ENCODE measurements around the gene MBIP. TPM values are rescaled to one million over a fixed set of nuclear protein-coding genes. Genes with fewer than 3 reads are reported as not detected.

Gene MBIP
- total and polyA plus RNA-seq, 2 experiments from 2014 or later, result 24.4 to 49.7 TPM

GRCh38 chr14:36363704-36364103, 43.3 kb upstream of the MBIP start:
- Histone ChIP-seq H4K20me1 (replicated peaks; ENCODE audit: insufficient read depth) (no peaks in the 10 kb centered on the region), H3K4me1 (ENCODE audit: insufficient read depth) (no peaks in the 10 kb centered on the region), H3K79me2 (replicated peaks; ENCODE audit: insufficient read depth) (no peaks in the 10 kb centered on the region), H3F3A (replicated peaks; ENCODE audit: low read depth) (no peaks in the 10 kb centered on the region), H2AFZ (peak overlapping the region; percentile 35; the same call in 1 of the 2 replicates), H3K4me2 (no peak overlapping the region), H3K9me2 (ENCODE audit: insufficient read depth) (no peaks in the 10 kb centered on the region), H3K4me3 (no peak overlapping the region), H3K27me3 (ENCODE audit: insufficient read depth) (no peaks in the 10 kb centered on the region), H3K27ac (ENCODE audit: low read depth) (no peak overlapping the region), H3K36me3 (ENCODE audit: insufficient read depth) (no peaks in the 10 kb centered on the region)
- TF ChIP-seq JUNB (IDR thresholded peaks at IDR 0.05; ENCODE audit: unreplicated experiment) (no peak), NANOG (IDR thresholded peaks at IDR 0.05; ENCODE audit: borderline replicate concordance) (no peak), STAT1 (IDR thresholded peaks at IDR 0.05; ENCODE audit: unreplicated experiment) (no peak), EZH2phosphoT487 (IDR thresholded peaks at IDR 0.05; ENCODE audit: unreplicated experiment) (no peak), ZNF331 (CRISPR knock-in tag; IDR thresholded peaks at IDR 0.05; ENCODE audit: low read depth) (no peak), CTCF (conservative IDR thresholded peaks at IDR 0.05; ENCODE audit: low read depth in 2 of 2) (no peak), EZH2 (IDR thresholded peaks at IDR 0.05; ENCODE audit: low read depth, unreplicated experiment) (no peak), ZNF114 (CRISPR knock-in tag; IDR thresholded peaks at IDR 0.05) (no peak), POLR2AphosphoS5 (IDR thresholded peaks at IDR 0.05; ENCODE audit: low read depth) (no peak), CREB1 (CRISPR knock-in tag; IDR thresholded peaks at IDR 0.05; ENCODE audit: low read depth) (no peak)
- TF ChIP-seq, protein P1, sequence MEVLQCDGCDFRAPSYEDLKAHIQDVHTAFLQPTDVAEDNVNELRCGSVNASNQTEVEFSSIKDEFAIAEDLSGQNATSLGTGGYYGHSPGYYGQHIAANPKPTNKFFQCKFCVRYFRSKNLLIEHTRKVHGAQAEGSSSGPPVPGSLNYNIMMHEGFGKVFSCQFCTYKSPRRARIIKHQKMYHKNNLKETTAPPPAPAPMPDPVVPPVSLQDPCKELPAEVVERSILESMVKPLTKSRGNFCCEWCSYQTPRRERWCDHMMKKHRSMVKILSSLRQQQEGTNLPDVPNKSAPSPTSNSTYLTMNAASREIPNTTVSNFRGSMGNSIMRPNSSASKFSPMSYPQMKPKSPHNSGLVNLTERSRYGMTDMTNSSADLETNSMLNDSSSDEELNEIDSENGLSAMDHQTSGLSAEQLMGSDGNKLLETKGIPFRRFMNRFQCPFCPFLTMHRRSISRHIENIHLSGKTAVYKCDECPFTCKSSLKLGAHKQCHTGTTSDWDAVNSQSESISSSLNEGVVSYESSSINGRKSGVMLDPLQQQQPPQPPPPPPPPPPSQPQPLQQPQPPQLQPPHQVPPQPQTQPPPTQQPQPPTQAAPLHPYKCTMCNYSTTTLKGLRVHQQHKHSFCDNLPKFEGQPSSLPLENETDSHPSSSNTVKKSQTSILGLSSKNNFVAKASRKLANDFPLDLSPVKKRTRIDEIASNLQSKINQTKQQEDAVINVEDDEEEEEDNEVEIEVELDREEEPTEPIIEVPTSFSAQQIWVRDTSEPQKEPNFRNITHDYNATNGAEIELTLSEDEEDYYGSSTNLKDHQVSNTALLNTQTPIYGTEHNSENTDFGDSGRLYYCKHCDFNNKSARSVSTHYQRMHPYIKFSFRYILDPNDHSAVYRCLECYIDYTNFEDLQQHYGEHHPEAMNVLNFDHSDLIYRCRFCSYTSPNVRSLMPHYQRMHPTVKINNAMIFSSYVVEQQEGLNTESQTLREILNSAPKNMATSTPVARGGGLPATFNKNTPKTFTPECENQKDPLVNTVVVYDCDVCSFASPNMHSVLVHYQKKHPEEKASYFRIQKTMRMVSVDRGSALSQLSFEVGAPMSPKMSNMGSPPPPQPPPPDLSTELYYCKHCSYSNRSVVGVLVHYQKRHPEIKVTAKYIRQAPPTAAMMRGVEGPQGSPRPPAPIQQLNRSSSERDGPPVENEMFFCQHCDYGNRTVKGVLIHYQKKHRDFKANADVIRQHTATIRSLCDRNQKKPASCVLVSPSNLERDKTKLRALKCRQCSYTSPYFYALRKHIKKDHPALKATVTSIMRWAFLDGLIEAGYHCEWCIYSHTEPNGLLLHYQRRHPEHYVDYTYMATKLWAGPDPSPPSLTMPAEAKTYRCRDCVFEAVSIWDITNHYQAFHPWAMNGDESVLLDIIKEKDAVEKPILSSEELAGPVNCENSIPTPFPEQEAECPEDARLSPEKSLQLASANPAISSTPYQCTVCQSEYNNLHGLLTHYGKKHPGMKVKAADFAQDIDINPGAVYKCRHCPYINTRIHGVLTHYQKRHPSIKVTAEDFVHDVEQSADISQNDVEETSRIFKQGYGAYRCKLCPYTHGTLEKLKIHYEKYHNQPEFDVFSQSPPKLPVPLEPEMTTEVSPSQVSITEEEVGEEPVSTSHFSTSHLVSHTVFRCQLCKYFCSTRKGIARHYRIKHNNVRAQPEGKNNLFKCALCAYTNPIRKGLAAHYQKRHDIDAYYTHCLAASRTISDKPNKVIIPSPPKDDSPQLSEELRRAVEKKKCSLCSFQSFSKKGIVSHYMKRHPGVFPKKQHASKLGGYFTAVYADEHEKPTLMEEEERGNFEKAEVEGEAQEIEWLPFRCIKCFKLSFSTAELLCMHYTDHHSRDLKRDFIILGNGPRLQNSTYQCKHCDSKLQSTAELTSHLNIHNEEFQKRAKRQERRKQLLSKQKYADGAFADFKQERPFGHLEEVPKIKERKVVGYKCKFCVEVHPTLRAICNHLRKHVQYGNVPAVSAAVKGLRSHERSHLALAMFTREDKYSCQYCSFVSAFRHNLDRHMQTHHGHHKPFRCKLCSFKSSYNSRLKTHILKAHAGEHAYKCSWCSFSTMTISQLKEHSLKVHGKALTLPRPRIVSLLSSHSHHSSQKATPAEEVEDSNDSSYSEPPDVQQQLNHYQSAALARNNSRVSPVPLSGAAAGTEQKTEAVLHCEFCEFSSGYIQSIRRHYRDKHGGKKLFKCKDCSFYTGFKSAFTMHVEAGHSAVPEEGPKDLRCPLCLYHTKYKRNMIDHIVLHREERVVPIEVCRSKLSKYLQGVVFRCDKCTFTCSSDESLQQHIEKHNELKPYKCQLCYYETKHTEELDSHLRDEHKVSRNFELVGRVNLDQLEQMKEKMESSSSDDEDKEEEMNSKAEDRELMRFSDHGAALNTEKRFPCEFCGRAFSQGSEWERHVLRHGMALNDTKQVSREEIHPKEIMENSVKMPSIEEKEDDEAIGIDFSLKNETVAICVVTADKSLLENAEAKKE (CRISPR knock-in tag; IDR thresholded peaks at IDR 0.05), result no peak
- TF ChIP-seq, protein P2, sequence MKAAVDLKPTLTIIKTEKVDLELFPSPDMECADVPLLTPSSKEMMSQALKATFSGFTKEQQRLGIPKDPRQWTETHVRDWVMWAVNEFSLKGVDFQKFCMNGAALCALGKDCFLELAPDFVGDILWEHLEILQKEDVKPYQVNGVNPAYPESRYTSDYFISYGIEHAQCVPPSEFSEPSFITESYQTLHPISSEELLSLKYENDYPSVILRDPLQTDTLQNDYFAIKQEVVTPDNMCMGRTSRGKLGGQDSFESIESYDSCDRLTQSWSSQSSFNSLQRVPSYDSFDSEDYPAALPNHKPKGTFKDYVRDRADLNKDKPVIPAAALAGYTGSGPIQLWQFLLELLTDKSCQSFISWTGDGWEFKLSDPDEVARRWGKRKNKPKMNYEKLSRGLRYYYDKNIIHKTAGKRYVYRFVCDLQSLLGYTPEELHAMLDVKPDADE (IDR thresholded peaks at IDR 0.05), result no peak
- TF ChIP-seq, protein P3, sequence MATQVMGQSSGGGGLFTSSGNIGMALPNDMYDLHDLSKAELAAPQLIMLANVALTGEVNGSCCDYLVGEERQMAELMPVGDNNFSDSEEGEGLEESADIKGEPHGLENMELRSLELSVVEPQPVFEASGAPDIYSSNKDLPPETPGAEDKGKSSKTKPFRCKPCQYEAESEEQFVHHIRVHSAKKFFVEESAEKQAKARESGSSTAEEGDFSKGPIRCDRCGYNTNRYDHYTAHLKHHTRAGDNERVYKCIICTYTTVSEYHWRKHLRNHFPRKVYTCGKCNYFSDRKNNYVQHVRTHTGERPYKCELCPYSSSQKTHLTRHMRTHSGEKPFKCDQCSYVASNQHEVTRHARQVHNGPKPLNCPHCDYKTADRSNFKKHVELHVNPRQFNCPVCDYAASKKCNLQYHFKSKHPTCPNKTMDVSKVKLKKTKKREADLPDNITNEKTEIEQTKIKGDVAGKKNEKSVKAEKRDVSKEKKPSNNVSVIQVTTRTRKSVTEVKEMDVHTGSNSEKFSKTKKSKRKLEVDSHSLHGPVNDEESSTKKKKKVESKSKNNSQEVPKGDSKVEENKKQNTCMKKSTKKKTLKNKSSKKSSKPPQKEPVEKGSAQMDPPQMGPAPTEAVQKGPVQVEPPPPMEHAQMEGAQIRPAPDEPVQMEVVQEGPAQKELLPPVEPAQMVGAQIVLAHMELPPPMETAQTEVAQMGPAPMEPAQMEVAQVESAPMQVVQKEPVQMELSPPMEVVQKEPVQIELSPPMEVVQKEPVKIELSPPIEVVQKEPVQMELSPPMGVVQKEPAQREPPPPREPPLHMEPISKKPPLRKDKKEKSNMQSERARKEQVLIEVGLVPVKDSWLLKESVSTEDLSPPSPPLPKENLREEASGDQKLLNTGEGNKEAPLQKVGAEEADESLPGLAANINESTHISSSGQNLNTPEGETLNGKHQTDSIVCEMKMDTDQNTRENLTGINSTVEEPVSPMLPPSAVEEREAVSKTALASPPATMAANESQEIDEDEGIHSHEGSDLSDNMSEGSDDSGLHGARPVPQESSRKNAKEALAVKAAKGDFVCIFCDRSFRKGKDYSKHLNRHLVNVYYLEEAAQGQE (IDR thresholded peaks at IDR 0.05; ENCODE audit: unreplicated experiment), result no peak
- Mint-ChIP-seq H3K27ac (no peak overlapping the region), H3K4me3 (no peak overlapping the region), H3K36me3 (ENCODE audit: low read depth) (no peaks in the 10 kb centered on the region), H3K9me3 (no peaks in the 10 kb centered on the region), H3K4me1 (0 out of 3 replicates have a peak, but pooled peaks cover 4% of the 10 kb centered on the region), H3K27me3 (ENCODE audit: insufficient read depth, low read depth, poor library complexity) (no peaks in the 10 kb centered on the region)
- DNase-seq (ENCODE audit: low spot score) (no peak), ATAC-seq (no peak)
